ENCODE measurements around the gene EBLN2.
A peak's percentile ranks its signal among the peaks of the same experiment; 100 is the strongest.

EBLN2 gene

GRCh38 chr3:73061416-73061815, at the start of gene EBLN2:
Gene EBLN2 (plus strand): TSS chr3:73061659. CDS start chr3:73062082, 423 bp downstream.
- DNase-seq (ENCODE audit: low spot score), result no peak

DNA sequence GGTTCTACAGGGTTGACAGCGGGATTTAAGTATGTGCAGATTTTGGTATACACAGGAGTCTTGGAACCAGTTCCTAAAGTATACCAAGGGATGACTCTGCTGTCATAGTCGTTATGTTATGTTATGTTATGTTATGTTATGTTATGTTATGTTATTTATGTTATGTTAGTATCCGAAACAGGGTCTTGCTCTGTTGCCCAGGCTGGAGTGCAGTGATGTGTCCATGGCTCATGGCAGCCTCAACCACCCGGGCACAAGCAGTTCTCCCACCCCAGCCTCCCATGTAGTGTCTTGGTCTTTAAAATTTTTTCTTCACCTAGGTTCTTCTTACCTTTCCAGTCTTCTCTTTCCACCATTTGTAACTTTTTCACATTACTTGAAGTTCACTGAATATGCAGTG, 43.2 kb upstream of the EBLN2 start:
- no peak for DNase-seq (ENCODE audit: low spot score)

GRCh38 chr3:73018790-73019441, 42.5 kb upstream of the EBLN2 start:
- no peak for DNase-seq (ENCODE audit: low spot score)

DNA sequence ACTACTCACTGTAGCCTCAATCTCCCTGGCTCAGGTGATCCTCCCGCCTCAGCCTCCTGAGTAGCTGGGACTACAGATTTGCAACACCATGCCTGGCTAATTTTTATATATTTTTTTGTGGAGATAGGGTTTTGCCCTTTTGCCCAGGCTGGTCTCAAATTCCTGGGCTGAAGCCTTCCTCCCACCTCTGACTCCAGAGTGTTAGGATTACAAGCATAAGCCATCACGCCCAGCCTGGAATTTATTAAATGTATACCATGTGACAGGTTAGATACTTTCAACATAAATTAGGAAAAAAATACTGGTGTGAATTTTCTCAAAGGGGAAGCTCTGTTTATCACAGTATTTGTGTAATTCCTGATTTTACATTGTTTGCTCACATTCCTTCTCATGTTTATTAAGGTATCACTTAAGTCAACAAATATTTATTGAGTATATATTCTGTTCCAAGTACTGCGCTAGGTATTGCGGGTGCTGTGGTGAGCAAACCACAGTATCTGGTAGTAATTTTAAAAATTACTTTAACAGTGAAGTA, 40.1 kb upstream of the EBLN2 start:
- DNase-seq (ENCODE audit: low spot score), result no peak

- DNase-seq (ENCODE audit: low spot score), result no peak
These were observed 36.6 kb upstream of the EBLN2 start for GRCh38 chr3:73024836-73025235.

DNA sequence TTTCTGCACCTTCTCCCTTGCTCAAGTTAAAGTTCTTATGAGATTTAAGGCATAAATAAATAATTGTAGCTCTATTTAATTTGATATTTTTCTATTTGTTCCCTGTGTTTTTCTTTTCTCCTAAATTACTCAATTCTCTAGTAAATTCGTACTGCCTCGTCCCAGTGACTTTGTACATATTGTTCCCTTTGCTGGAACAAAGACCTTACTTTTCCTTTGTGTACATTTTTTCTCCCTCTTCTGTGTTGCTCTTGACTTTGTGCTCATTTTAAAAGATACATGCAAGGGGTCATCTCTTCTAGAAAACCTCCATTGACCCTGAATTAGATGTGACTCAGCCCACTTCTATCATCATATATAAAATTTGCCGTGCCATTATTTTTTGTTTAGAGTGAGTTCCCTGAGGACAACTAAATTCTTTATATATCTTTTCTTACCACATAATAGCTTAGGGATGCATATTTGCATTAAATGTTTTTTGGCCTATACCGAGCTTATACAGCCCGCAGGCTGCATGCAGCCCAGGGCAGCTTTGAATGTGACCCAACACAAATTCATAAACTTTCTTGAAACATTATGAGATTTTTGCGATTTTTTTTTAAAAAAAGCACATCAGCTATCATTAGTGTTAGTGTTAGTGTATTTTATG, 35.2 kb upstream of the EBLN2 start:
- peak; percentile 80 for DNase-seq (ENCODE audit: low spot score)

DNA sequence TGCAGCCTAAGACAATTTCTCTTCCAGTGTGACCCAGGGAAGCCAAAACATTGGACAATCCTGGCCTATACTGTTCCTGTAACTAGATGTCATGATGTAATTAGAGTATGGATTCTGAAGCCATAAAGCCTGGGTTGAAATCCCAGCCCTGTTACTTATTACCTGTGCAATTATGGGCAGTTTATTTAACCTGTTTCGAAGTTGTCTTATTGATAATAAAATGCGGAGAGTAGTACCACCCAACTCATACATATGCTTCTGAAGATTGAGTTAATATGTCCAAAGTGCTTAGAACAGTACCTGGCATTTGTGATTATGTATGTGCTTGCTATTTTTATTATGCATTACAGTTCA, 34.7 kb upstream of the EBLN2 start:
- no peak for DNase-seq (ENCODE audit: low spot score)

DNA sequence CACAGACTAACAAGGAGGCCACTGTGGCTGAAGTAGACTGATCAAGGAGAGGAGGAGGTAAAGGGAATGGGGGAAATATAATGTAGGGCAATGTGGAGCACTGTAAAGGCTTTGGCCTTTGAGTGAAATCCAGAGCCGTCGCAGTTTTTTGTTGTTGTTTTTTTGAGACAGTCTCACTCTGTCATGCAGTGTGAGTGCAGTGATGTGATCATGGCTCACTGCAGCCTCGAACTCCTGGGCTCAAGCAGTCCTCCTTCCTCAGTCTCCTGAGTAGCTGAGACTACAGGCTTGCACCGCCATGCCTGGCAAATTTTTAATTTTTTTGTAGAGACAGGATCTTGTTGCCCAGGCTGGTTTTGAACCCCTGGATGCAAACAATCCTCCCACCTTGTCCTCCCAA, 32.7 kb upstream of the EBLN2 start:
- no peak for DNase-seq (ENCODE audit: low spot score)

- DNase-seq (ENCODE audit: low spot score), result no peak
These were observed 32.1 kb upstream of the EBLN2 start for GRCh38 chr3:73029321-73029796.

DNA sequence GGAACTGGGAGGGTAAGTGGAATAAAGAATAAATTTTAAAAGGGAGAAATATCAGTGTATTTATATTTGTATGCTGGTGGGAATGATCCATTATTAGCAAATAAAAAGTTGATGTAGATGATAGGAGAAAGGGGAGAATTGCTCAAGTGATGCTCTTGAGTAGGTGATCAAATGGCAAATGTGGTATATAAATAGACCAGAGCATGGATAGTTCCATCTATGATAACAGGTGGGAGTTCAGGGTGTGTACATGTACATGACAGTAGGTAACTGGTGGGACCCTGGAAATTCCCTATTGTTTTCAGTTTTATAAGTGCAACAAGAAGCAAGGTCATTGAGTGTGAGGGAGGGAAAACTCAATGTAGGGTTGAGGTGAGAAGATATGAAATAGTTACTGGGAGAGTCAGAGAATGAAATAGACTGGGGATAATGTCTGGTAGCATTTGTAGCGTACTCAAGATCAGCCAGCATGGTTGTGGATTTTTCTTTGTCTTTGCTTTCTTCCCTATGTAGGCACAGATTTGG, 31.3 kb upstream of the EBLN2 start:
- DNase-seq (ENCODE audit: low spot score), result no peak

GRCh38 chr3:73031573-73032103, 29.8 kb upstream of the EBLN2 start:
- no peak for DNase-seq (ENCODE audit: low spot score)

- DNase-seq (ENCODE audit: low spot score), result peak; percentile 33
These were observed 24.5 kb upstream of the EBLN2 start for GRCh38 chr3:73036694-73037591.

- DNase-seq (ENCODE audit: low spot score), result no peak
These were observed 19.9 kb upstream of the EBLN2 start for GRCh38 chr3:73041537-73041936.

DNA sequence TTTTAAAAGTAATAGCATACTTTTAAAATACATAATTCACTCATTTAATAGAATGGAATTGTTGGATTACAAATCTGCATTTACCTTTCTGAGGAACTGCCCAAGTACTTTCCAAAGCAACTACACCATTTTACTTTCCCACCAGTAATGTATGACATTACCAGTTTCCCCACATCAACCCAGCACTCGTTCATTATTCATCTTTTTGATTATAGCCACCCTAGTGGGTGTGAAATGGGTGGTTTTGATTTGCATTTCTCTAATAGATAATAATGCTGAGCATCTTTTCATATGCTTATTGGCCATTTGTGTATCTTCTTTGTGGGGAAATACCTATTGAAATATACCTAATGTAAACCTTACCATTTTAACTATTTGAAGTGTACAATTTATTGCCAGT, 18.0 kb upstream of the EBLN2 start:
- no peak for DNase-seq (ENCODE audit: low spot score)

DNA sequence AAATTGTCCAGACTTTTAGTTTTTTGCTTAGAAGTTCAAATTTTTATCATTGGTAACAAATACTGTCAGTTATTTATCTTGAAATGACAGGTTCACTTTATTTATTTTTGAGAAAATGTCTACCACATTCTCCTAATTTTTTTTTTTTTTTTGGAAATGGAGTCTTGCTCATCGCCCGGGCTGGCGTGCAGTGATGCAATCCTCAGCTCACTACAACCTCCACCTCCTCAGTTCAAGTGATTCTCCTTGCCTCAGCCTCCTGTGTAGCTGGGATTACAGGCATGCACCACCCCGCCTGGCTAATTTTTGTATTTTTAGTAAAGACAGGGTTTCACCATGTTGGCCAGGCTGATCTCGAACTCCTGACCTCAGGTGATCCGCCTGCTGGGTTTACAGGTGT, 16.1 kb upstream of the EBLN2 start:
- no peak for DNase-seq (ENCODE audit: low spot score)

GRCh38 chr3:73046195-73046594, 15.3 kb upstream of the EBLN2 start:
- DNase-seq (ENCODE audit: low spot score), result no peak

- no peak for DNase-seq (ENCODE audit: low spot score)
These were observed 12.1 kb upstream of the EBLN2 start for GRCh38 chr3:73049319-73049718.

- no peak for DNase-seq (ENCODE audit: low spot score)
These were observed 8.6 kb upstream of the EBLN2 start for GRCh38 chr3:73052857-73053256.

DNA sequence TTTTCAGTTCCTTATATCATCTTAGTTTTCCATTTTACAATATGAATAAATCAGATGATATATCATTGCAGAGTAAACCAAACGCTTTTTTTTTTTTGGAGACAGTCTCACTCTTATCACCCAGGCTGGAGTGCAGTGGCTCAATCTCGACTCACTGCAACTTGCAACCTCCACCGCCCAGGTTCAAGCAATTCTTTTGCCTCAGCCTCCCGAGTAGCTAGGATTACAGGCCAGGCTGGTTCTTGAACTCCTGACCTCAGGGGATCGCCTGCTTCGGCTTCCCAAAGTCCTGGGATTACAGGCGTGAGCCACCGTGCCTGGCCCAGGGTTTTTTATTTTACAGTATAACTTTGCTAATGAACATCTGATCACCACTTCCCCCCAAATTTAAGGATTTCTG, 5.9 kb upstream of the EBLN2 start:
- DNase-seq (ENCODE audit: low spot score), result no peak

DNA sequence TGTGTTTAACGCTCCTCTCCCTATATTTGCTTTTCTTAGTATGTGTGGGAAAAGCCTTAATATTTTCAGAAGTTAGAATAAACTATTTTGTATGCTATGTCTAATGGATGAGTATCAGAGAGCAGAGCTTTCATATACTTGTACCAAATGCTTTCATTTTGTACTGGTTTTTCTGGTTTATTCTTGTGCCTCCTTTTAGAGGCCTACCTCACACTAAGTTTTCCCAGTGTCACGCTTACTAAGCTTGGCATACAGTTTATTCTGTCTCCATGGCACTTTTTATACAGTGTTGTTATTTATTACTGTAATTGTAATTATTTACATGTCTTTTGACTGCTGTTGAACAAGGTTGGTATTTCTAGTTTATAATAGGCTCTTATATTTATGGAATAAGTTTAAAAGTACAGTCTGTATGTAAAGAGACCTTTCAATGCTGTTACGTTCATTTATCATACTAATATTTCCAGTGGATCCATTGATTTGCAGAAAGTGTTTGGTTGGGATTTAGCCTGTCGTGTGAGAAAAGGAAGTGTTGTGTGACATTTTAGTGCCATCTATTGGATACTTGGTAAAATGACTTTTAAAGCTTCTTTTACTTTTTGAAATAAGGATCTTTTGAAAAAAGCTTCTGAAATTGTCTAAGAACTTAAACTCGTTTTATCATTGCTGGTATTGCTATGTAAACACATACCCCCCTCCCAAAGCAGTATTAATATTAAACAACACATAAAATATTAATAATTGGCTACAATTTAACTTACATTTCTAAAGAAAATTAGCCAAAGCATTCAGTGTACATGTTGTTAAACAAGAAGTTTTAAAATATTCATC, 5.2 kb upstream of the EBLN2 start:
- DNase-seq (ENCODE audit: low spot score), result peak; percentile 80

DNA sequence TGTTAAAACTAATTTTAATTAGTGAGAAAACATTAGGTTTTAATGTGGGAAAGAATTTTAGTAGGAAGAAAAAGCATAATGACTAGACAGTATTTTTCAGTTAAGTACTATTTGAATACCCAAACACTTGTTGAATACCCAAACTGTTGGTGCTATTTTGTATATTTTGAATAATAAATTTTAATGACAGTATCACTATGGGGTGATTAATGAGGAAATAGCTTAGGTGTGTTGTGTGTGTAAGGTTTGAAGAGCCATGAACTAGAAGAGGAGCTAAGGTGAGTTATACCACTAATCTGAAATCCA, 4.7 kb upstream of the EBLN2 start:
- peak; percentile 13 for DNase-seq (ENCODE audit: low spot score)

Measured in pons (tissue), 1 donor.